Gastroesophageal sphincter (tissue), 3 donors: ENCODE results near the gene RB1.

ENCODE experiments used
- POLR2AphosphoS5 ChIP-seq: sonication (generic); formaldehyde crosslinking; IDR thresholded peaks from one replicate; pipeline ENCODE4 v1.6.1; 2017; ENCODE audit warnings: antibody characterized with exemption
- TF ChIP-seq, protein P1 (sequence below), 4 experiments: fragments of 200-600 bp in 2 of 4; fragments of 450-650 bp in 2 of 4; sonication (generic) in 1 of 4; IDR thresholded peaks; one replicate each; pipeline ENCODE4 v1.5.1; 2017 to 2019; ENCODE audit warnings: antibody characterized with exemption in 4 of 4, mild to moderate bottlenecking in 2 of 4, moderate library complexity in 2 of 4

DNA sequence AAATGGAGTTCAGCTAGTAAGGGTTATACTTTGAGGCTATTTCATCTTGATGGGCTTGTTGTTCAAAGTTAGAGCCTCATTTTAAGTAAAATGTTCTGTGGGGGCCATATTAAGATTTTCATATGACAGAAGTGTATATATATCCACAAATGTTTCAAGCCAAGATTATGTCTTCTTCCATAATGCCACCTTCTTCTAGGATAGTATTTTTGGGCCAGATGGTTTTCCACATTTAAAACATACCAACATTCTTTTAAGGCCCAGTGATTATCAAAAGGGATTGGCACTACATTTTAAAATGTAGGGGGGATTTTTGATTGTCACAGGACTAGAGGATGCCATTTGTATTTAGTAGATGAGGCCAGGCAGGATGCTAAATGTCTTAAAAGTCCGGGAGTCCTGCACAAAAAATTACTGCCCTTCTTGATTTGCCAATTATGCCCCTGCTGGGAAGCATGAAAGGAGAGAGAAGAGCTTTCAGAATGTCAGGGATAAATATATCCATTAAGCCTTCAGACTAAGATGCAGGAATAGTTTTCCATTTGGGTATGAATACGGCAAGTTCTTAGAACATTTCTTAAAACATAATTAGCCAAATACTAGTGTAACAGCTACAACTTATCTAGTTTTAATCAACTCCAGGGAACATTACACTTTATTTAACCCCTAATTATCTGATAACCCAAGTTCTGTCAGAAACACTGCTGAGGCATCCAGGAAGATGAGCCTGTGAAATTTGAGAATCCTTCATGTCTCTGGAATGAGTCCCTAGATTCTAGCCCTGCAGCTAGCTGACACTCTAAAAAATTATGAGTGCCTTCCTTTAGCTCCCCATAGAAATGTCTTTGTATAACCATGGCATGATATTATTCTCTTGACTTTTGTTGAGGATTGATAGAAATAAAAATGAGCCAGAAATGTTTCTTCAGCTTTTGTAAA is 36.6 kb upstream of the RB1 start:
- TF ChIP-seq, protein P1, sequence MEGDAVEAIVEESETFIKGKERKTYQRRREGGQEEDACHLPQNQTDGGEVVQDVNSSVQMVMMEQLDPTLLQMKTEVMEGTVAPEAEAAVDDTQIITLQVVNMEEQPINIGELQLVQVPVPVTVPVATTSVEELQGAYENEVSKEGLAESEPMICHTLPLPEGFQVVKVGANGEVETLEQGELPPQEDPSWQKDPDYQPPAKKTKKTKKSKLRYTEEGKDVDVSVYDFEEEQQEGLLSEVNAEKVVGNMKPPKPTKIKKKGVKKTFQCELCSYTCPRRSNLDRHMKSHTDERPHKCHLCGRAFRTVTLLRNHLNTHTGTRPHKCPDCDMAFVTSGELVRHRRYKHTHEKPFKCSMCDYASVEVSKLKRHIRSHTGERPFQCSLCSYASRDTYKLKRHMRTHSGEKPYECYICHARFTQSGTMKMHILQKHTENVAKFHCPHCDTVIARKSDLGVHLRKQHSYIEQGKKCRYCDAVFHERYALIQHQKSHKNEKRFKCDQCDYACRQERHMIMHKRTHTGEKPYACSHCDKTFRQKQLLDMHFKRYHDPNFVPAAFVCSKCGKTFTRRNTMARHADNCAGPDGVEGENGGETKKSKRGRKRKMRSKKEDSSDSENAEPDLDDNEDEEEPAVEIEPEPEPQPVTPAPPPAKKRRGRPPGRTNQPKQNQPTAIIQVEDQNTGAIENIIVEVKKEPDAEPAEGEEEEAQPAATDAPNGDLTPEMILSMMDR (IDR thresholded peaks at IDR 0.05): no peak
- TF ChIP-seq POLR2AphosphoS5: no peak
